ENCODE data around the gene TXNDC11. TPM values are rescaled to one million over a fixed set of nuclear protein-coding genes. Genes with fewer than 3 reads are reported as not detected.

TXNDC11 gene
- total RNA-seq, 1 donor from 2014 or later = 39.7 TPM

DNA sequence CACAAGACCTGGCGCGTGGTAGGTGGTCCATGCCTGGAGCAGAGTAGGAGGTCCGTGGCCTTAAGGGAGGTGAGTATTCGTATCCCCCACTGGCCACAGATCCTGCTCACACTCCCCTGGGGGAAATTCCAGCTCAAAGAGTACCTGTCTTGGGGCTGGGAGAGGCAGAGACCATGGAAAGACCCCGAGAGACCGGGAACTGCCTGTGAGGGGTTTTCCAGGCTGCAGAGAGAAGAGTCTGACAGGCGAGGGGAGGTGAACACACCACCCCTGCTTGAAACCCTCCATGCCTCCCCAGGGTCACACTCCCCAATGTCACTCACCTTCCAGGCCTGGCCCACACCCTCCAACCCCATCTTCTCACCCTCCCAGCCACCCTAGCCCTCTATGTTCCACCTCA lies 87.0 kb downstream of the TXNDC11 start:
- no peak overlapping the region for H3K27ac Mint-ChIP-seq (ENCODE audit: unreplicated experiment)
- no peak for DNase-seq (ENCODE audit: low spot score)
- H3K4me3 Mint-ChIP-seq (ENCODE audit: unreplicated experiment) = no peak overlapping the region
- no peaks in the 10 kb centered on the region for H3K27me3 Mint-ChIP-seq (ENCODE audit: low read depth)
- TF ChIP-seq, protein P1, sequence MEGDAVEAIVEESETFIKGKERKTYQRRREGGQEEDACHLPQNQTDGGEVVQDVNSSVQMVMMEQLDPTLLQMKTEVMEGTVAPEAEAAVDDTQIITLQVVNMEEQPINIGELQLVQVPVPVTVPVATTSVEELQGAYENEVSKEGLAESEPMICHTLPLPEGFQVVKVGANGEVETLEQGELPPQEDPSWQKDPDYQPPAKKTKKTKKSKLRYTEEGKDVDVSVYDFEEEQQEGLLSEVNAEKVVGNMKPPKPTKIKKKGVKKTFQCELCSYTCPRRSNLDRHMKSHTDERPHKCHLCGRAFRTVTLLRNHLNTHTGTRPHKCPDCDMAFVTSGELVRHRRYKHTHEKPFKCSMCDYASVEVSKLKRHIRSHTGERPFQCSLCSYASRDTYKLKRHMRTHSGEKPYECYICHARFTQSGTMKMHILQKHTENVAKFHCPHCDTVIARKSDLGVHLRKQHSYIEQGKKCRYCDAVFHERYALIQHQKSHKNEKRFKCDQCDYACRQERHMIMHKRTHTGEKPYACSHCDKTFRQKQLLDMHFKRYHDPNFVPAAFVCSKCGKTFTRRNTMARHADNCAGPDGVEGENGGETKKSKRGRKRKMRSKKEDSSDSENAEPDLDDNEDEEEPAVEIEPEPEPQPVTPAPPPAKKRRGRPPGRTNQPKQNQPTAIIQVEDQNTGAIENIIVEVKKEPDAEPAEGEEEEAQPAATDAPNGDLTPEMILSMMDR (IDR thresholded peaks at IDR 0.05) = no peak
- no peaks in the 10 kb centered on the region for H3K9me3 Mint-ChIP-seq (ENCODE audit: low read depth)
- peaks cover 10% of the 10 kb centered on the region for H3K4me1 Mint-ChIP-seq (ENCODE audit: low read depth)
- no peaks in the 10 kb centered on the region for H3K36me3 Mint-ChIP-seq (ENCODE audit: low read depth)

DNA sequence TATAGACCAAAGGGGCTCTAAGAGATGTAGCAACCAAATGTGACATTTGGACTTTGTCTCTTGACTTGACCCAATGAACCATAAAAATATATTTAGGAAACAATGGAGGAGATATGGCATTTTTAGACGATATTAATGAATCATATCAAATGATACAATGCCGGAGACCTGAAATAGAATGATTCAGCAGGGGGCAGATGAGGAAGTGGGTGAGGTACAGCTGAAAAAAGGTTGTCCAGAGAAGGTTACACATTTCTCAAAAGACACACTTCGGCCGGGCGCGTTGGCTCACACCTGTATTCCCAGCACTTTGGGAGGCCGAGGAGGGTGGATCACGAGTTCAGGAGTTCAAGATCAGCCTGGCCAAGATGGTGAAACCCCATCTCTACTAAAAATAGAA lies 90.9 kb downstream of the TXNDC11 start:
- no peaks in the 10 kb centered on the region for H3K4me1 Mint-ChIP-seq (ENCODE audit: low read depth)
- no peaks in the 10 kb centered on the region for H3K27me3 Mint-ChIP-seq (ENCODE audit: low read depth)
- H3K36me3 Mint-ChIP-seq (ENCODE audit: low read depth) = no peaks in the 10 kb centered on the region
- no peak overlapping the region for H3K4me3 Mint-ChIP-seq (ENCODE audit: unreplicated experiment)
- TF ChIP-seq, protein P1 (IDR thresholded peaks at IDR 0.05) = no peak
- no peak overlapping the region for H3K27ac Mint-ChIP-seq (ENCODE audit: unreplicated experiment)
- no peak for DNase-seq (ENCODE audit: low spot score)
- no peaks in the 10 kb centered on the region for H3K9me3 Mint-ChIP-seq (ENCODE audit: low read depth)

DNA sequence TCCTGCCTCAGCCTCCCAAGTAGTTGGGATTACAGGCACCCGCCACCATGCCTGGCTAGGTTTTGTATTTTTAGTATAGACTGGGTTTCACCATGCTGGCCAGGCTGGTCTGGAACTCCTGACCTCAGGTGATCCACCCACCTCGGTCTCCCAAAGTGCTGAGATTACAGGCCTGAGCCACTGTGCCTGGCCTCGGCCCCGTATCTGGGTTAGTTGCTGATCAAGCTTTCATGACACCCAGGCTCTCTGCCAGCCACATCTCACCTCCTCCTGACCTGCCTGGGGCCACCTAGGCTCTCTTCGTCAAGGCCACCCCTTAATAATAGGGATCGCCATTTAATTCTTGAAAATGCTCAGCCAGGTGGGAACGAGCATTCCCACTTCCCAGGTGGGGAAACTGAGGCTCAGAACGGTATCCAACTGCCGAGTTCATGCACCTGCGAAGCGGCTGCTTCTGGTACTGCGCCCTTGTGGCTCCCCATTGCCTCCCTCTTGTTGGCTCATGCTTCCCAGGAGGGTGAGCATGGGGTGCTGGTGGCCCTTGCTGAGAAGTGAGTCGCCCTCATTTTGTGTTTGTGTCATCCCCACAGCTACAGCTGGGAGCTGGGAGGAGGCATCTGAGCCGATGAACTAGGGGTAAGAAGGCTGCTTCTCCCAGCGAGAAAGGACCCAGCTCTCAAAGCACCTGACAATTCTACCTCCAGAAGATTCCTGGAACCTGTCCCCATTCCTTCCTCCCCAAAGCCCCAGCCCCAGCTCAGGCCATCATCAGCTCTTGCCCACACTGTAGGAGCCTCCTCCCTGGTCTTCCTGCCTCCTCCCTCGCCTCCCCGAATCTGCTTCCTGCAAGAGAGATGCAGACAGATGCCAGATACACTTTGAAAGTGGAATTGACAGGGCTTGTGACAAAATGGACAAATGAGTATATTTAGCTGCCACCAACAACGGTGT lies 91.7 kb downstream of the TXNDC11 start:
- no peak for DNase-seq (ENCODE audit: low spot score)
- H3K9me3 Mint-ChIP-seq (ENCODE audit: low read depth) = no peaks in the 10 kb centered on the region
- no peaks in the 10 kb centered on the region for H3K4me1 Mint-ChIP-seq (ENCODE audit: low read depth)
- H3K36me3 Mint-ChIP-seq (ENCODE audit: low read depth) = no peaks in the 10 kb centered on the region
- H3K27ac Mint-ChIP-seq (ENCODE audit: unreplicated experiment) = no peak overlapping the region
- TF ChIP-seq, protein P1 (IDR thresholded peaks at IDR 0.05) = no peak
- H3K4me3 Mint-ChIP-seq (ENCODE audit: unreplicated experiment) = no peak overlapping the region
- H3K27me3 Mint-ChIP-seq (ENCODE audit: low read depth) = no peaks in the 10 kb centered on the region

DNA sequence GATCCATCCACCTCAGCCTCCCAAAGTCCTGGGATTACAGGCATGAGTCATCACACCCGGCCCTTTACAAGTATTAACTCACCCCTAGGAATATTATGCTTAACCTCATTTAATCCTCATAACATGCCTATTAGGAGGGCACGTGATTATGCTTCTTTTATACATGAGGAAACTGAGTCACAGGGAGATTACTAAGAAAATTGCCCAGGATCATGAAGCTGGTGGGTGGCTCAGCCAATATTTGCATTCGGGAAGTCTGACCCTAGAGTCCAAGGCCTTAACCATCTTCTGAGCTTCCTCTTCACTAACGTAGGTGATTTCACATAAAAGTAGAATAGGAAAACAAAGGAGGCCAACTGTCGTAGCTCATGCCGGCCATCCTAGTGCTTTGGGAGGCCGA lies 93.4 kb downstream of the TXNDC11 start:
- DNase-seq (ENCODE audit: low spot score) = no peak
- no peak overlapping the region for H3K4me3 Mint-ChIP-seq (ENCODE audit: unreplicated experiment)
- no peaks in the 10 kb centered on the region for H3K27me3 Mint-ChIP-seq (ENCODE audit: low read depth)
- H3K9me3 Mint-ChIP-seq (ENCODE audit: low read depth) = no peaks in the 10 kb centered on the region
- H3K27ac Mint-ChIP-seq (ENCODE audit: unreplicated experiment) = no peak overlapping the region
- TF ChIP-seq, protein P1 (IDR thresholded peaks at IDR 0.05) = no peak
- H3K36me3 Mint-ChIP-seq (ENCODE audit: low read depth) = no peaks in the 10 kb centered on the region
- H3K4me1 Mint-ChIP-seq (ENCODE audit: low read depth) = no peaks in the 10 kb centered on the region

DNA sequence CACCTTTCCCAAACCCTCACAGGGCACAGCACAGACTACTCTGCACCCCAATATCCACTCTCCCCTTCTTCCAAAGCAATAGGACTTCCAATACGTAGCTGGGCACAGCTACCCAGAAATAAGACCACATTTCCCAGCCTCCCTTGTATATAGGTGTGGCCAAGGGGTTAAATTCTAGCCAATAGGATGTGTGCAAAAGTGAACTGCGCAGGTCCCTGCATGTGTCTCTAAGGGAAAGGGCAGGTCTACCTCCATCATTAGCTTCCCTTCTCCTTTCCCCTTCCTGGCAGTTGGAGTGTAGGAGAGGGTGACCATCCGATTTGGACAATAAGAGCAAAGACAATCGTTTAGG lies 99.9 kb downstream of the TXNDC11 start:
- DNase-seq (ENCODE audit: low spot score) = no peak
- Mint-ChIP-seq H3K9me3 (ENCODE audit: low read depth) (no peaks in the 10 kb centered on the region), H3K4me3 (ENCODE audit: unreplicated experiment) (no peak overlapping the region), H3K4me1 (ENCODE audit: low read depth) (peaks cover 21% of the 10 kb centered on the region), H3K27ac (ENCODE audit: unreplicated experiment) (no peak overlapping the region), H3K36me3 (ENCODE audit: low read depth) (no peaks in the 10 kb centered on the region), H3K27me3 (ENCODE audit: low read depth) (peaks cover 3% of the 10 kb centered on the region)
- TF ChIP-seq, protein P1 (IDR thresholded peaks at IDR 0.05) = peak; percentile 31

All from chondrocyte (in vitro differentiated cells).